Psoas muscle (tissue), 8 donors: ENCODE results near the gene MED6. TPM values are rescaled to one million over a fixed set of nuclear protein-coding genes. Genes with fewer than 3 reads are reported as not detected.

Experiments used
- ATAC-seq, 4 donors: fragments of 200-7000 bp; cut with Tn5 transposase; one replicate each; pipeline ENCODE4 v1.9.1; 2020; ENCODE audit warnings: moderate library complexity in 3 of 4, mild to moderate bottlenecking in 2 of 4
- DNase-seq, 2 donors: peaks; one replicate each; pipeline ENCODE4 v3.0.0-alpha.2; 2020
- H3K27ac ChIP-seq: fragments of 200-600 bp; one replicate; pipeline ENCODE4 v1.8.0; 2022
- H3K27me3 ChIP-seq, 3 donors: fragments of 200-600 bp in 1 of 3; one replicate each; pipeline versions ENCODE4 v1.6.1 to v1.8.0; 2013 to 2022; ENCODE audit warnings: low read length in 2 of 3, mild to moderate bottlenecking in 2 of 3, moderate library complexity in 1 of 3; ENCODE audit not compliant: insufficient read depth in 3 of 3
- H3K36me3 ChIP-seq, 2 donors: fragments of 200-600 bp in 1 of 2; one replicate each; pipeline versions ENCODE4 v1.6.1 to v1.8.0; 2013 to 2022; ENCODE audit warnings: low read depth in 1 of 2, mild to moderate bottlenecking in 1 of 2, moderate library complexity in 1 of 2; ENCODE audit not compliant: insufficient read depth in 1 of 2
- H3K4me1 ChIP-seq: fragments of 200-600 bp; one replicate; pipeline ENCODE4 v1.8.0; 2022
- H3K4me3 ChIP-seq: fragments of 200-600 bp; one replicate; pipeline ENCODE4 v1.8.0; 2022; ENCODE audit warnings: mild to moderate bottlenecking
- H3K9me3 ChIP-seq: fragments of 200-600 bp; one replicate; pipeline ENCODE4 v1.8.0; 2022
- WGBS, 3 donors: extraction: QIAGEN DNeasy Blood & Tissue Kit; methylation state at CpG; one replicate each; pipeline versions ENCODE4 v1.1.6 to v1.1.7; 2013; 5-methylcytosine and 5-hydroxymethylcytosine counted together
- intact Hi-C, 2 donors: fragments of 100-400 bp; cut with DNase I; formaldehyde crosslinking; loops; one replicate each; pipeline versions ENCODE4 v1.11.0 to v1.14.2; 2022
- long read RNA-seq, 2 donors: library from polyadenylated mRNA; unstranded; transcript quantifications; one replicate each; pipeline ENCODE4 v2.0.0, GENCODE V29; 2021
- polyA plus RNA-seq, 3 donors: library from polyadenylated mRNA; stranded (reverse); fragments of 200-250 nt; gene quantifications; one replicate each; pipeline ENCODE4 v1.2.3, GENCODE V29; 2013
- total RNA-seq, 4 donors: library from RNA; stranded (reverse); fragmentation: NEBNext Ultra II Directional in 2 of 4; extraction: Animal tissue kit (Norgen Biotek cat#: 25700) in 2 of 4; gene quantifications; one replicate each; pipeline versions ENCODE4 v1.2.1 to v1.2.4, GENCODE V29; 2021 to 2023
- TF ChIP-seq, protein P1 (sequence below): fragments of 200-600 bp; IDR thresholded peaks from one replicate; pipeline ENCODE4 v1.8.0; 2022; ENCODE audit warnings: antibody characterized with exemption
- donor health status: healthy with polysubstance abuse.
- donor health status: DM: no; HTN: no; CAD: no; lungs with moderate emphysema.
- donor health status: Bipolar disorder and iron deficiency.
- donor health status: healthy.
- donor health status: DM: yes; HTN: yes; CAD: no.
- donor health status: DM: no; HTN: no; CAD: no.
- donor health status: DM: no; HTN: no; CAD: no.
- donor health status: DM: yes; HTN: yes; CAD: no.

MED6 gene, protein sequence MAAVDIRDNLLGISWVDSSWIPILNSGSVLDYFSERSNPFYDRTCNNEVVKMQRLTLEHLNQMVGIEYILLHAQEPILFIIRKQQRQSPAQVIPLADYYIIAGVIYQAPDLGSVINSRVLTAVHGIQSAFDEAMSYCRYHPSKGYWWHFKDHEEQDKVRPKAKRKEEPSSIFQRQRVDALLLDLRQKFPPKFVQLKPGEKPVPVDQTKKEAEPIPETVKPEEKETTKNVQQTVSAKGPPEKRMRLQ
- 10 to 100 TPM; 22.5 to 30.5 (median 25.7) TPM for total RNA-seq
- 10 to 100 TPM; 20.3 to 37.2 (median 35.7) TPM for polyA plus RNA-seq
- long read RNA-seq, donor 1, transcript MED6-201 (8 exons, 1,995 nt): major isoform, 5 of 7 reads
- long read RNA-seq, donor 1, partial matches to known transcripts: 0 of 7 reads
- long read RNA-seq, donor 1, other reads (novel, unspliced or antisense): 2 of 7 reads
- long read RNA-seq, donor 2, partial matches to known transcripts: 0 of 7 reads
- long read RNA-seq, donor 2, other reads (novel, unspliced or antisense): 3 of 7 reads

DNA sequence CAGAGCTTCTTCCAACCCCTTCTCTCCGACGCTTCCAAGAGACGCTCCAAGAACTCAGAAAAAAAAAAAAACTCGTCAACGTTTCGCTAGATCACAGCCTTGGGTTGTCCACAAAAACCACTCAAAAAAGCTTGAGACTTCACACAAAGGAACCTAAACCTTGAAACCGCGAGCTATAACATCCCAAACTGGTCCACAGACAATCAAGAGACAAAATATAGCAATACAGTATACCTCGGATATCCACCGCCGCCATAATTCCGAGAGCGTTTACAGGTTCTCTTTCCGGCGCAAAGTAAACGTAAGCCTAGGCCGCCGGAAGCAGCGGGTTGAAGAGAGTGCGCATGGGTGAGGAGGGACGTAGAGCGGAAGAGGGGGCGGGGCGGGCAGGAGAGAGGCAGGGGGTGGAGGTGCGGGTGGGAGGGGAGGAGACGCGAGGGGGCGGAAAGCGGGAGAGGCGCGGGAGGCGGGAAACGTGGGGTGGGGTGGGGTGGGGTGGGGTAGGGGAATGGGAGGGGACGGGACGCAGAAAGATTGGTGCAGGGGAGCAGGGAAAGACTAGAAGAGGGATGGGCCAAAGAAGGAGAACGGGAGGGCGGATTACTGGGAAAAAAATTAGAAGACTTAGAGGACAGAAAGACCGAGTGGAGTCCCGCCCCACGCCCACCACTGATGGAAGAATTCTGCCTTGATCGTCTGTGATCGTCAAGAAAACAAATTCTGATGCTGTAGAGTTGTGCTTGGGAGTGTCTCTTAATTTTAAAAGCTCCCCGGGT, at the start of gene MED6:
Gene MED6 (minus strand): TSS at position 274 of the 776 bp plus-strand sequence. CDS start 18 bp downstream, at position 256.
- Histone ChIP-seq H3K36me3 (peaks cover 2 to 19% of the 10 kb centered on the region in 2 donors), H3K4me3 (peak within 1 kb of the TSS; percentile 80), H3K4me1 (peaks cover 17% of the 10 kb centered on the region), H3K9me3 (no peaks in the 10 kb centered on the region), H3K27me3 (peaks cover 0 to 5% (median 0%) of the 10 kb centered on the region in 3 donors), H3K27ac (peak within 1 kb of the TSS; percentile 77)
- peak; percentile 99 to 100 (median 100) for ATAC-seq
- intact Hi-C loops: loop anchor here in 1 of 2 donors (5.0 kb wide), 1 partner anchor 112 kb away; no protein-coding TSS in a partner anchor
- WGBS, 3 donors: 1% methylated on average over 38 to 43 of the region's 43 CpGs
- peak; percentile 93 to 96 for DNase-seq
- TF ChIP-seq, protein P1, sequence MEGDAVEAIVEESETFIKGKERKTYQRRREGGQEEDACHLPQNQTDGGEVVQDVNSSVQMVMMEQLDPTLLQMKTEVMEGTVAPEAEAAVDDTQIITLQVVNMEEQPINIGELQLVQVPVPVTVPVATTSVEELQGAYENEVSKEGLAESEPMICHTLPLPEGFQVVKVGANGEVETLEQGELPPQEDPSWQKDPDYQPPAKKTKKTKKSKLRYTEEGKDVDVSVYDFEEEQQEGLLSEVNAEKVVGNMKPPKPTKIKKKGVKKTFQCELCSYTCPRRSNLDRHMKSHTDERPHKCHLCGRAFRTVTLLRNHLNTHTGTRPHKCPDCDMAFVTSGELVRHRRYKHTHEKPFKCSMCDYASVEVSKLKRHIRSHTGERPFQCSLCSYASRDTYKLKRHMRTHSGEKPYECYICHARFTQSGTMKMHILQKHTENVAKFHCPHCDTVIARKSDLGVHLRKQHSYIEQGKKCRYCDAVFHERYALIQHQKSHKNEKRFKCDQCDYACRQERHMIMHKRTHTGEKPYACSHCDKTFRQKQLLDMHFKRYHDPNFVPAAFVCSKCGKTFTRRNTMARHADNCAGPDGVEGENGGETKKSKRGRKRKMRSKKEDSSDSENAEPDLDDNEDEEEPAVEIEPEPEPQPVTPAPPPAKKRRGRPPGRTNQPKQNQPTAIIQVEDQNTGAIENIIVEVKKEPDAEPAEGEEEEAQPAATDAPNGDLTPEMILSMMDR: no peak

DNA sequence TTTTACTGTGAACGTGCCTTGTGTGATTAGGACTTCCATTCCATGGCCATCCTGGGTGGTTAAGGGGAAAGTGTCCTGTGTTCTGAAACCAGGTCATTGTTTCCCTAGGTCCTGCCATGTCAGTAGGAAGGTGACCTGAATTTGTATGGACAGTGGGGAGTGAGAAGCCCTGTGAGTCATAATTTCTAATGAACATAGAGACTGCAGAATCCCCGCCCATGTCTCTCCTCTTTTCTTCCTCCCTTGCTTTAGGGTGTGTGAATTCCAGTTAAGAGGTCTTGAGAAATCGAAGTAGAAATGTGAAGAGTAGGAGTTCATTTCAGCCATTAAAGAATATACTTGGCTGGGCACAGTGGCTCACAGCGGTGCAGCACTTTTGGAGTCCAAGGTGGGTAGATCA, 49.3 kb upstream of the MED6 start:
- intact Hi-C loops: no loop called here
- 86 to 93% (median 89%) methylated on average over 4 of the region's 4 CpGs for WGBS, 3 donors

DNA sequence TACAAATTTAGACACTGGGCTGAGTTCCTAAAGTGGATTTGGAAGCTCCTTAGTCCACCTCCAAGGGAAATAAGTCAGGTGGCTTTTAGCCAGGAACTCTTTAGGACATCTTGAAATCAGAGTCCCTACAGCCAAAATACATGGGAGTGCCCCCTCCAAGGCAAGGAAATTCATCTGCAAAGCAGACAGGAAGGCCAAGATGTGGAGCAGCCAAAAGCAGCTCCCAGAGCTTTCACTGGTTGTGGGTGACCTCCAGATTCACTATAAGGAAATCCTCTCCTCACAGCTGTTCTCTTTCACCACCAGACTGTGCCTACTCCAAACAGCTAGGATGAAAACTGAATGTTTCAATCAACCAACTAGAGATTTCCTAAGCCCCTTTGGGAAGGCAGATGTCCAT, 47.9 kb upstream of the MED6 start:
- ATAC-seq (peak in 3 of 4 donors; percentile 37 to 60 (median 56)), DNase-seq (no peak)
- Histone ChIP-seq H3K9me3 (no peaks in the 10 kb centered on the region), H3K27ac (no peak overlapping the region), H3K27me3 (peaks cover 0 to 16% (median 2%) of the 10 kb centered on the region in 3 donors), H3K36me3 (no peaks in the 10 kb centered on the region), H3K4me1 (no peaks in the 10 kb centered on the region), H3K4me3 (no peak overlapping the region)
- TF ChIP-seq, protein P1: no peak
- intact Hi-C loops: no loop called here

More for the DNA sequence above, 49.3 kb upstream of the MED6 start:
- Histone ChIP-seq H3K9me3 (no peaks in the 10 kb centered on the region), H3K36me3 (no peaks in the 10 kb centered on the region), H3K4me1 (no peaks in the 10 kb centered on the region), H3K27me3 (peaks cover 0 to 6% (median 0%) of the 10 kb centered on the region in 3 donors), H3K27ac (no peak overlapping the region), H3K4me3 (no peak overlapping the region)
- TF ChIP-seq, protein P1: no peak
- ATAC-seq: no peak
- DNase-seq: no peak

DNA sequence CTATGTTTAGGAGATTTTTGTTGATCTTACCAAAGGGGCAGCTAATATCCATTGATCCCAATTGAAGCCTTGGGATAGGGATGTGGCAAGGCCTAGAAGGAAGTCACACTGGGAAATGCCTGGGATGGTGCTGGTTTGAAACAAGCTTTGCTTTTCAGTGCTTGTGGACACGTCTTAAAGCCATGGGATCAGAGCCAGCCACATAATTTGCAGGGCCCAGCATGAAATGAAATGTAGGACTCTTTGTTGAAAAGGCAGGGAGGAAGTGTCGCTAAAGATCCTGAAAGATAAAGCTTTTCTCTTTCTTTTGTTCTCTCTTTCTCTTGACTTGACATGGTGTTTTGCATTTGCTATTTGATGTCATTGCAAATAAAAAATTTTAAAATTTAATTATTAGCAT, 46.2 kb upstream of the MED6 start:
- TF ChIP-seq, protein P1: no peak
- 64 to 68% (median 64%) methylated on average over 2 of the region's 2 CpGs for WGBS, 3 donors
- H3K4me3 ChIP-seq: no peak overlapping the region

More for the DNA sequence above, 46.2 kb upstream of the MED6 start:
- ATAC-seq (no peak), DNase-seq (no peak)
- H3K36me3 ChIP-seq: no peaks in the 10 kb centered on the region
- no peak overlapping the region for H3K27ac ChIP-seq
- H3K9me3 ChIP-seq: no peaks in the 10 kb centered on the region
- no peaks in the 10 kb centered on the region for H3K4me1 ChIP-seq
- intact Hi-C loops: no loop called here
- H3K27me3 ChIP-seq: peaks cover 0 to 24% (median 2%) of the 10 kb centered on the region in 3 donors
